NCI-H345 treated with DMSO at 0.1 percent for 48 hours (cell line): ENCODE measurements around the gene PTPRN2.
"Not testable (repeated sequence)": the region's sequence is repeated elsewhere in the genome, so short reads cannot be mapped to it uniquely, and the experiment has no call there.

Source experiments
- DNase-seq: peaks from one replicate; lab custom pipeline; 2025; ENCODE audit not compliant: unreplicated experiment; lab: John Stamatoyannopoulos, UW

PTPRN2 gene

GRCh38 chr7:157495594-157495993 is 1092.0 kb downstream of the PTPRN2 start:
- DNase-seq: no peak

- DNase-seq: no peak
Measured at GRCh38 chr7:157495177-157495553, 1092.5 kb downstream of the PTPRN2 start.

- DNase-seq: no peak
Measured at GRCh38 chr7:157494506-157495176, 1093.0 kb downstream of the PTPRN2 start.

GRCh38 chr7:157493776-157494175 is 1093.8 kb downstream of the PTPRN2 start:
- DNase-seq: no peak

- DNase-seq: no peak
Measured at GRCh38 chr7:157493017-157493416, 1094.6 kb downstream of the PTPRN2 start.

- no peak for DNase-seq
Measured at GRCh38 chr7:157490465-157490912, 1097.1 kb downstream of the PTPRN2 start.

GRCh38 chr7:157489870-157490269 is 1097.8 kb downstream of the PTPRN2 start:
- not testable (repeated sequence) for DNase-seq
